ENCODE data around the gene EPHB3.
"Not testable (repeated sequence)": the region's sequence is repeated elsewhere in the genome, so short reads cannot be mapped to it uniquely, and the experiment has no call there.

EPHB3 gene

DNA sequence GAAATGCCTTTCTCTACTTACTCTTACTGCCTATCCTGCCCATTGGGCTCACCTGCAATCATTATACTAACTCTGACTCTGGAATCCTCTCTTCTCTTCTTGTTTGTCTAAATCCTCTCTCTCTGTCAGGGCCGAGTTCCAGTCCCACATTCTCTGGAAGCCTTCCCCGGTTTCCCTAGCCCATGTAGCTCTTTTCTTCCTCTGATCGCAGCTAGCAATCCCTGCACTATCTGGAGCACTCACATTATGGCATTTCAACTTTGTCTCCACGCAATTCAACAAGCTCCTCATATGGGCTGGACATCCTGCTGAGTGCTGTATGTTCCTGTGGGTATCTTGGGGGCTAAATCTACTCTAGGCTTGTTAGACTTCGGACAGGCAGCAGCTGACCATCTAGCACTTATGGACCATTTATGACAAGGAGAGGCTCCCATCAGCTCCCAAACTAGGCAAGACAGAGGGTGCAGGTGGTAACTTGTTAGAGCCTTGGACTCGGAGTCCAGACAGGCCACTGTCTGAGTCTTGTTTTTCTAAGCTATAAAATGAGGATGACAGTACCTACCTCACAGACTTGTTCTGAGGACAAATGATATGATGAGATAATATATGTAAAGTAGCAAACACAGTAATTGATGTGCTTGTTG, 58.3 kb downstream of the EPHB3 start:
- no peaks in the 10 kb centered on the region for H3K27me3 ChIP-seq (ENCODE audit: low read depth, low read length)
- no peaks in the 10 kb centered on the region for H3K36me3 ChIP-seq (ENCODE audit: control insufficient read depth in 1 of 2, insufficient read depth in 2 of 2, low read length in 2 of 2)
- H3K27ac ChIP-seq (ENCODE audit: low read length): no peak overlapping the region
- no peaks in the 10 kb centered on the region for H3K9me3 ChIP-seq (ENCODE audit: control insufficient read depth in 1 of 2, low read length in 2 of 2)
- no peak overlapping the region for H3K4me3 ChIP-seq (ENCODE audit: low read depth in 1 of 2, low read length in 2 of 2)
- peaks cover 7 to 20% of the 10 kb centered on the region in 2 donors for H3K4me1 ChIP-seq (ENCODE audit: control insufficient read depth in 1 of 2, insufficient read depth in 2 of 2, low read length in 2 of 2)

DNA sequence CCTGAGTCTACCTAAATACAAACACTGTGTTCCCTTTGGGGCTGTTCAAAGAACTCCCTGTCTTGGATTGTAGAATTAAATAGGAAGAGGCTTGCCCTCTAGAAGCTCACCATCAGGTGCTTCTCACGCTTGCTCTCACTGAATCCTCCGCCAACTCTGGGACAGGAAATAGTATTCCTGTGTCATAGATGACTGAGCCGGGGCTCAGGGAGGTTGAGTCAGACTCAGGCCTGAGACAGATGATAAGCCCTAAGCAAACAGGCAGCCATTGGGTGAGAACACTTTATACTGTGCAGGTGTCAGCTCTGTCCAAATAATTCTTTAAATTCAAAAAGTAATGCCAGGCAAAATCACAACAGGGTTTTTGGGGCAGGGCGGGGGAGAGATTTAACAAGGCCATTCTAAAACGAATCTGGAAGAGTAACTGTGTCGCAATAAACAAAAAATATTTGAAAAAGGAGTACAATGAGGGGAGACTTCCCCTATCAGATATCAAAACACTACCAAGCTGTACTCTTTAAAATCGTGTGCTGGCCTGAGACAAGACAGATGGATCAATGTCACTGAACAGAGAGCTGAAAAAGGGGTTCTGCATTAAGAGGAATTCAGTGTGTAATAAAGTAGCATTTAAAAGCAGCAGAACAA, 59.0 kb downstream of the EPHB3 start:
- no peaks in the 10 kb centered on the region for H3K9me3 ChIP-seq (ENCODE audit: control insufficient read depth in 1 of 2, low read length in 2 of 2)
- H3K27ac ChIP-seq (ENCODE audit: low read length): no peak overlapping the region

DNA sequence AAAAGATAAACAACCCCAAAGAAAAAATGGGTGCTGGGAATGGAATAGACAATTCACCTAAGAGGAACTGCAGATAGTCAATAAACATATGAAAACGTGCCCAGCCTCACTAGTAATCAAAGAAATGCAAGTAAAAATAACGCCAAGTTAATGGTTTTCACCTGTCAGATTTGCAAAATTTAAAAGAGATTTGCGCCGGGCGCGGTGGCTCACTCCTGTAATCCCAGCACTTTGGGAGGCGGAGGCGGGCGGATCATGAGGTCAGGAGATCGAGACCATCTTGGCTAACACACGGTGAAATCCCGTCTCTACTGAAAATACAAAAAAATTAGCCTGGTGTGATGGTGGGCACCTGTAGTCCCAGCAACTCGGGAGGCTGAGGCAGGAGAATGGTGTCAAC, 60.6 kb downstream of the EPHB3 start:
- not testable (repeated sequence) for H3K27me3 ChIP-seq (ENCODE audit: low read depth, low read length); H3K36me3 ChIP-seq (ENCODE audit: control insufficient read depth in 1 of 2, insufficient read depth in 2 of 2, low read length in 2 of 2); H3K27ac ChIP-seq (ENCODE audit: low read length); H3K9me3 ChIP-seq (ENCODE audit: control insufficient read depth in 1 of 2, low read length in 2 of 2); H3K4me3 ChIP-seq (ENCODE audit: low read depth in 1 of 2, low read length in 2 of 2)
- peaks cover 7 to 20% of the 10 kb centered on the region in 2 donors for H3K4me1 ChIP-seq (ENCODE audit: control insufficient read depth in 1 of 2, insufficient read depth in 2 of 2, low read length in 2 of 2)

More for the DNA sequence above, 59.0 kb downstream of the EPHB3 start:
- Histone ChIP-seq H3K4me1 (ENCODE audit: control insufficient read depth in 1 of 2, insufficient read depth in 2 of 2, low read length in 2 of 2) (peaks cover 7 to 20% of the 10 kb centered on the region in 2 donors), H3K36me3 (ENCODE audit: control insufficient read depth in 1 of 2, insufficient read depth in 2 of 2, low read length in 2 of 2) (no peaks in the 10 kb centered on the region), H3K4me3 (ENCODE audit: low read depth in 1 of 2, low read length in 2 of 2) (no peak overlapping the region), H3K27me3 (ENCODE audit: low read depth, low read length) (no peaks in the 10 kb centered on the region)

GRCh38 chr3:184626923-184627322, 65.3 kb downstream of the EPHB3 start:
- Histone ChIP-seq H3K36me3 (ENCODE audit: control insufficient read depth in 1 of 2, insufficient read depth in 2 of 2, low read length in 2 of 2) (no peaks in the 10 kb centered on the region), H3K9me3 (ENCODE audit: control insufficient read depth in 1 of 2, low read length in 2 of 2) (no peaks in the 10 kb centered on the region), H3K27ac (ENCODE audit: low read length) (no peak overlapping the region), H3K27me3 (ENCODE audit: low read depth, low read length) (no peaks in the 10 kb centered on the region), H3K4me1 (ENCODE audit: control insufficient read depth in 1 of 2, insufficient read depth in 2 of 2, low read length in 2 of 2) (no peaks in the 10 kb centered on the region), H3K4me3 (ENCODE audit: low read depth in 1 of 2, low read length in 2 of 2) (no peak overlapping the region)

DNA sequence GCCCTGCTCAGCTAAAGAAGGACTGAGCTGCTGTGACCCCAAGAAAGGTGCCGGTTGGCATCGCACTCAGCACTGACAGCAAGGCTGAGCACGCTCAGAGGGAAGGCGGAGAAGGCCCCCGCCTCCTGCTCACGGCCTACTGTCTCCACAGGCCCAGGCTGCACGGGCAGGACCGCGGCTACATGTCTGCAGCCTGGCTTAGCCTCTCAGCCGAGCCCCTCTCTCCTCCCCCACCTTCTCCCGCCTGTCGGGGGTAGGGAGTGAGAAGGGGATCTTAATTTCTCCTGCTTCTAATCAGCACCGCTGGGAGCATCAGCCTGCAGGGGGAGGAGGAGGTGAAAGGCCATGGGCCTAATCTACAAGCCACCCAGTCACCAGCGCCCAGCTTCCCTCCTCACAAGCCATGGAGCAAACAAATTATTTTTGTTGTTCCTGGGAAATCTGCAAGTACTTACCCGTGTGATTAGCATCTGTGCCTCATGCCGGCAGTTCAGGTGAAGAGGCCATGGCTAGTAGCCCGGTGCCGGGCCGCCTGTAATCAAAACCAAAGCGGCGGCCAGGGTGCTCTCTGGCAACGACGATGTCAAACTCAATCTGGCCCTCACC, 68.1 kb downstream of the EPHB3 start:
- no peaks in the 10 kb centered on the region for H3K36me3 ChIP-seq (ENCODE audit: control insufficient read depth in 1 of 2, insufficient read depth in 2 of 2, low read length in 2 of 2)
- H3K4me3 ChIP-seq (ENCODE audit: low read depth in 1 of 2, low read length in 2 of 2): no peak overlapping the region
- H3K4me1 ChIP-seq (ENCODE audit: control insufficient read depth in 1 of 2, insufficient read depth in 2 of 2, low read length in 2 of 2): no peaks in the 10 kb centered on the region
- H3K27ac ChIP-seq (ENCODE audit: low read length): no peak overlapping the region
- no peaks in the 10 kb centered on the region for H3K27me3 ChIP-seq (ENCODE audit: low read depth, low read length)
- no peaks in the 10 kb centered on the region for H3K9me3 ChIP-seq (ENCODE audit: control insufficient read depth in 1 of 2, low read length in 2 of 2)

DNA sequence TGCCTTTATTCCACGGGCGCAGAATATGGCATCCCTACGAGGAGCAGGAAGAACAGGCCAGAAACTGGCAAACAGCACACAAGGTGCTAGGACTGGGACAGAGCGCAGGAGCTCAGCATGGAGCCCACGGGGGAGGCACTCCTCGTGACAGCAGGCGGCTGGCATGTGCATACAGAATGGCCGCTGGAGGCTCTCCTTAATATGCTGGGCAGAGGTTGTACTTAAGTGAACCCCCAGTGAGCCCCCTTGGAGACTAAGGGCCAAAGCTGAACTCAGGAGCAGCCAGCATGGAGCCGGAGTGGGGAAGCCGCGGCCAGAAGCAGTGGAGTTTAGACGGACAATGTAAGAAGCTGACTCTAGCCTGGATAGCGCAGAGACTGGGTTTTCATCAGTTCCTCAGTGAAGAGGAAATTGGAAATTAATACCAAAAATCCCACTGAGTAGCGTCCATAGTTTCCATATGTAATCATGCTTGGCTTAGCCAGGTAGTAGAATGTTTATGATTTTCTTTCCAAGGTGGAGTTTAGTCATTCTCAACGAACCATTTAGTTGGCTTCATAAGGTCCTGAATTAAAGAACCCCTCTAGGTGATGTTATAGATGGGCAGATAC, 69.4 kb downstream of the EPHB3 start:
- Histone ChIP-seq H3K4me1 (ENCODE audit: control insufficient read depth in 1 of 2, insufficient read depth in 2 of 2, low read length in 2 of 2) (no peaks in the 10 kb centered on the region), H3K9me3 (ENCODE audit: control insufficient read depth in 1 of 2, low read length in 2 of 2) (no peaks in the 10 kb centered on the region), H3K36me3 (ENCODE audit: control insufficient read depth in 1 of 2, insufficient read depth in 2 of 2, low read length in 2 of 2) (no peaks in the 10 kb centered on the region), H3K4me3 (ENCODE audit: low read depth in 1 of 2, low read length in 2 of 2) (no peak overlapping the region), H3K27me3 (ENCODE audit: low read depth, low read length) (no peaks in the 10 kb centered on the region), H3K27ac (ENCODE audit: low read length) (no peak overlapping the region)

DNA sequence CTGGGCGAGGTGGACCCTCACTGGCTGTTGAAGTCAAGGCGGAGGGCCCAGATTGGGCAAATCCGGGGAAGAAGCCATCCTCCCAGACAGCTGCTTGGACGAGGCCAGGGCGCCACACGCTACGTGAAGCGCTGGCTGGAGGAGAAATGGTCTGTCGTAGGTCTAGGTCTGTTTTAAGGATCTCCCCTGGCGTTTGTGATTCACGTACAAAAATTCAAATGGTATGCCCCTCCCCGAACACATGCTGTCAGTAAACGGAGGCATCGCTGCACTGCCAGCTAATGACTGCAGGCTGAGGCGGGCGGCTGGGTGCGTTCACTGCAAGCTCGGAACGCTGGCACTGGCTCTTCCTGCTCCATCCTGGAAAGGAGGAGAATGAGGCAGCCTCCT, 69.9 kb downstream of the EPHB3 start:
- Histone ChIP-seq H3K27ac (ENCODE audit: low read length) (no peak overlapping the region), H3K4me1 (ENCODE audit: control insufficient read depth in 1 of 2, insufficient read depth in 2 of 2, low read length in 2 of 2) (peaks cover 0 to 3% of the 10 kb centered on the region in 2 donors), H3K27me3 (ENCODE audit: low read depth, low read length) (no peaks in the 10 kb centered on the region)

More for the DNA sequence above, 69.9 kb downstream of the EPHB3 start:
- Histone ChIP-seq H3K9me3 (ENCODE audit: control insufficient read depth in 1 of 2, low read length in 2 of 2) (no peaks in the 10 kb centered on the region), H3K4me3 (ENCODE audit: low read depth in 1 of 2, low read length in 2 of 2) (no peak overlapping the region), H3K36me3 (ENCODE audit: control insufficient read depth in 1 of 2, insufficient read depth in 2 of 2, low read length in 2 of 2) (no peaks in the 10 kb centered on the region)
